ENCODE results near the gene CCDC6. TPM values are rescaled to one million over a fixed set of nuclear protein-coding genes. Genes with fewer than 3 reads are reported as not detected.

The CCDC6 gene
- total RNA-seq, 2 experiments from 2014 or later, result 21.6 to 22.1 TPM

- Histone ChIP-seq H3K4me3 (ENCODE audit: low read length) (no peak overlapping the region), H3K36me3 (ENCODE audit: insufficient read depth, low read length) (peaks cover 43% of the 10 kb centered on the region), H3K27ac (ENCODE audit: low read depth in 1 of 2, low read length in 2 of 2) (no peak overlapping the region), H3K4me1 (ENCODE audit: insufficient read depth, low read length) (no peaks in the 10 kb centered on the region), H3K9me3 (ENCODE audit: control insufficient read depth in 1 of 2, insufficient read depth in 1 of 2, low read length in 2 of 2) (no peaks in the 10 kb centered on the region), H3K27me3 (ENCODE audit: control insufficient read depth in 1 of 2, insufficient read depth in 2 of 2, low read length in 2 of 2) (no peaks in the 10 kb centered on the region)
- Mint-ChIP-seq H3K4me1 (ENCODE audit: low read depth) (peaks cover 18% of the 10 kb centered on the region), H3K27ac (no peak overlapping the region), H3K27me3 (no peaks in the 10 kb centered on the region), H3K9me3 (no peaks in the 10 kb centered on the region), H3K4me3 (no peak overlapping the region), H3K36me3 (ENCODE audit: low read depth) (peaks cover 94% of the 10 kb centered on the region)
- CTCF ChIA-PET, result interaction anchor here (0.6 kb wide), 1 partner anchor 14 kb away, joined by 3 read pairs; no protein-coding TSS in a partner anchor
- TF ChIP-seq, protein P1, sequence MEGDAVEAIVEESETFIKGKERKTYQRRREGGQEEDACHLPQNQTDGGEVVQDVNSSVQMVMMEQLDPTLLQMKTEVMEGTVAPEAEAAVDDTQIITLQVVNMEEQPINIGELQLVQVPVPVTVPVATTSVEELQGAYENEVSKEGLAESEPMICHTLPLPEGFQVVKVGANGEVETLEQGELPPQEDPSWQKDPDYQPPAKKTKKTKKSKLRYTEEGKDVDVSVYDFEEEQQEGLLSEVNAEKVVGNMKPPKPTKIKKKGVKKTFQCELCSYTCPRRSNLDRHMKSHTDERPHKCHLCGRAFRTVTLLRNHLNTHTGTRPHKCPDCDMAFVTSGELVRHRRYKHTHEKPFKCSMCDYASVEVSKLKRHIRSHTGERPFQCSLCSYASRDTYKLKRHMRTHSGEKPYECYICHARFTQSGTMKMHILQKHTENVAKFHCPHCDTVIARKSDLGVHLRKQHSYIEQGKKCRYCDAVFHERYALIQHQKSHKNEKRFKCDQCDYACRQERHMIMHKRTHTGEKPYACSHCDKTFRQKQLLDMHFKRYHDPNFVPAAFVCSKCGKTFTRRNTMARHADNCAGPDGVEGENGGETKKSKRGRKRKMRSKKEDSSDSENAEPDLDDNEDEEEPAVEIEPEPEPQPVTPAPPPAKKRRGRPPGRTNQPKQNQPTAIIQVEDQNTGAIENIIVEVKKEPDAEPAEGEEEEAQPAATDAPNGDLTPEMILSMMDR (IDR thresholded peaks at IDR 0.05), result no peak
- POLR2A ChIA-PET, result no interaction called here
- no peak for ATAC-seq (ENCODE audit: poor library complexity)
- intact Hi-C loops (cut with DNase I, micrococcal nuclease), result no loop called here
- no peak for DNase-seq
Measured at GRCh38 chr10:59847888-59848287, 58.5 kb downstream of the CCDC6 start.

GRCh38 chr10:59847326-59847725 lies 59.0 kb downstream of the CCDC6 start:
- TF ChIP-seq, protein P1 (IDR thresholded peaks at IDR 0.05), result no peak
- ATAC-seq (ENCODE audit: poor library complexity) (no peak), DNase-seq (no peak)
- intact Hi-C loops (cut with DNase I, micrococcal nuclease), result no loop called here
- Histone ChIP-seq H3K4me3 (ENCODE audit: low read length) (no peak overlapping the region), H3K27me3 (ENCODE audit: control insufficient read depth in 1 of 2, insufficient read depth in 2 of 2, low read length in 2 of 2) (no peaks in the 10 kb centered on the region), H3K36me3 (ENCODE audit: insufficient read depth, low read length) (peaks cover 41% of the 10 kb centered on the region), H3K9me3 (ENCODE audit: control insufficient read depth in 1 of 2, insufficient read depth in 1 of 2, low read length in 2 of 2) (no peaks in the 10 kb centered on the region), H3K4me1 (ENCODE audit: insufficient read depth, low read length) (no peaks in the 10 kb centered on the region), H3K27ac (ENCODE audit: low read depth in 1 of 2, low read length in 2 of 2) (no peak overlapping the region)
- H3K36me3 Mint-ChIP-seq (ENCODE audit: low read depth), result peaks cover 91% of the 10 kb centered on the region
- no peak overlapping the region for H3K27ac Mint-ChIP-seq
- ChIA-PET CTCF (no interaction called here), POLR2A (no interaction called here)
- no peak overlapping the region for H3K4me3 Mint-ChIP-seq
- H3K9me3 Mint-ChIP-seq, result no peaks in the 10 kb centered on the region
- H3K27me3 Mint-ChIP-seq, result no peaks in the 10 kb centered on the region
- H3K4me1 Mint-ChIP-seq (ENCODE audit: low read depth), result peaks cover 13% of the 10 kb centered on the region

DNA sequence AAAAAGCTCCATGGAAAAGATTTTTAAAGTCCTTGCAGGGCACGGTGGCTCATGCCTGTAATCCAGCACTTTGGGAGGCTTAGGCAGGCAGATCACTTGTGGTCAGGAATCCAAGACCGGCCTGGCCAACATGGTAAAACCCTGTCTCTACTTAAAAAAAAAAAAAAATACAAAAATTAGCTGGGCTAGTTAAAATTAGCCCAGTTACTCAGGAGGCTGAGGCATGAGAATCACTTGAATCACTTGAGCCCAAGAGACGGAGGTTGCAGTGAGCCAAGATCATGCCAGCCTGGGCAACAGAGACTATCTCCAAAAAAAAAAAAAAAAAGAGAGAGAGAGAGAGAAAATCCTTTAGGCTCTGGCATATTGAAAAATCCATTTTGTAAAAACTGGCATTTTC lies 61.9 kb downstream of the CCDC6 start:
- Histone ChIP-seq H3K4me1 (ENCODE audit: insufficient read depth, low read length) (no peaks in the 10 kb centered on the region), H3K9me3 (ENCODE audit: control insufficient read depth in 1 of 2, insufficient read depth in 1 of 2, low read length in 2 of 2) (no peaks in the 10 kb centered on the region), H3K27me3 (ENCODE audit: control insufficient read depth in 1 of 2, insufficient read depth in 2 of 2, low read length in 2 of 2) (no peaks in the 10 kb centered on the region), H3K36me3 (ENCODE audit: insufficient read depth, low read length) (peaks cover 18% of the 10 kb centered on the region), H3K27ac (ENCODE audit: low read depth in 1 of 2, low read length in 2 of 2) (no peak overlapping the region), H3K4me3 (ENCODE audit: low read length) (no peak overlapping the region)
- TF ChIP-seq, protein P1 (IDR thresholded peaks at IDR 0.05), result no peak
- Mint-ChIP-seq H3K36me3 (ENCODE audit: low read depth) (peaks cover 81% of the 10 kb centered on the region), H3K4me1 (ENCODE audit: low read depth) (peaks cover 8% of the 10 kb centered on the region), H3K4me3 (no peak overlapping the region), H3K27me3 (no peaks in the 10 kb centered on the region), H3K9me3 (no peaks in the 10 kb centered on the region), H3K27ac (no peak overlapping the region)
- ChIA-PET CTCF (interaction anchor here (1.1 kb wide), 1 partner anchor 21 kb away, joined by 5 read pairs; no protein-coding TSS in a partner anchor), POLR2A (interaction anchor here (0.9 to 1.1 kb wide), 2 partner anchors 12 to 68 kb away, joined by 3 to 6 read pairs; no protein-coding TSS in a partner anchor)
- intact Hi-C loops (cut with DNase I, micrococcal nuclease), result no loop called here
- no peak for DNase-seq
- ATAC-seq (ENCODE audit: poor library complexity), result no peak

Measured in CD4-positive, alpha-beta T cell (primary cell).